Measurements from ENCODE around the gene ADGRV1.
A peak's percentile ranks its signal among the peaks of the same experiment; 100 is the strongest.
"Not testable (repeated sequence)": the region's sequence is repeated elsewhere in the genome, so short reads cannot be mapped to it uniquely, and the experiment has no call there.

The ADGRV1 gene

DNA sequence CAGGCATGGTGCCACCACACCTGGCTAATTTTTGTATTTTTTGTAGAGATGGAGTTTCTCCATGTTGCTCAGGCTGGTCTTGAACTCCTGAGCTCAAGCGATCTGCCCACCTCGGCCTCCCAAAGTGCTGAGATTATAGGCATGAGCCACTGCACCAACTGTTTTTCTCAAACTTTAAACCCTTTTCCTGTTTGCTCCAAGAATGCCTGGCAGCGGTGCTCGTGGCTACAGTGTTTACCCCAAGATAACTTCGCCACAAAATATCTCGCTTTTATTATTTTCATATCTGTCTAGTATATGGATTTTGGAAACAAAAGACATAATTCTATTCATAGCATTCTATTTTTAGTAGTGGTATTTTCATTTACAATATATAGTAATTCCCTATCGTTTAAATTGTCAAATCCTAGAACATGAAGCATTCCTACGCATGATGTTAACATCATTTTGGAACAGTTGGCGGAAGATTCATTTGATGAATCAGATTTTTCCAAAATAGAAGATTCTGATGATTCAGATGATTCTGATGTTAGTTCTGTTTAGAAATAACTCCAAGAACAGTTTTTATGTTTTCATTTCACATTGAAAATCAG is 504.6 kb downstream of the ADGRV1 start:
- not testable (repeated sequence) for DNase-seq (ENCODE audit: low read depth in 2 of 2)

DNA sequence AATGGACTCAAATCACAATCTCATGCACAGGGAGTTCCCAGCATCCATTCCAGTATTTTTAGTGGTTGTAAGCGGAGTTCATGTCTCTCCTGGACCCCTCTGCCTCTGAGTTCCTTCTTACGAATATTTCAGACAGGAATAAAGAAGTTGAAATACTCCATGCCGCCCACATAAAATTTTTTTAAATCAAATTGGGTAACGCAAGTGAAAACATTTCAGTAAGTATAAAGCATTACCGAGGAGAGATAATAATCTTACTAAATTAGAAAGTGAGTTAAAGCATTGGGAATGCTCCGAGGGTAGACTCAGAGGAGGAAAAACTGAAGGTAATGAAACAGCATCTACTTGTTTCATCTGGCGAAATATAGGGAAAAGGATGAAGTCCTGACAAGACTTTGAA is 506.9 kb downstream of the ADGRV1 start:
- DNase-seq (ENCODE audit: low read depth in 2 of 2) = no peak

DNA sequence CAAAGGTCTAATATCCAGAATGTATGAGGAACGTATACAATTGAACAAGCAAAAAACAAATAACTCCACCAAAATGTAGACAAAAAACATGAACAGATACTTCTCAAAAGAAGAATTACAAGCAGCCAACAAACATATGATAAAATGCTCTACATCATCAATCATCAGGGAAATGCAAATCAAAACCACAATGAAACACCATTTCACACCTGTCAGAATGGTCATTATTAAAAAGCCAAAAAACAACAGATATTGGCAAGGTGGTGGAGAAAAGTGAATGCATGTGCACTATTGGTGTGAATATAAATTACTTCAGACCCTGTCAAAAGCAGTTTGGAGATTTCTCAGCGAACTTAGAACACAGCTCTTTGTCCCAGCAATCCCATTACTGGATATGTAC is 510.8 kb downstream of the ADGRV1 start:
- DNase-seq (ENCODE audit: low read depth in 2 of 2) = no peak

DNA sequence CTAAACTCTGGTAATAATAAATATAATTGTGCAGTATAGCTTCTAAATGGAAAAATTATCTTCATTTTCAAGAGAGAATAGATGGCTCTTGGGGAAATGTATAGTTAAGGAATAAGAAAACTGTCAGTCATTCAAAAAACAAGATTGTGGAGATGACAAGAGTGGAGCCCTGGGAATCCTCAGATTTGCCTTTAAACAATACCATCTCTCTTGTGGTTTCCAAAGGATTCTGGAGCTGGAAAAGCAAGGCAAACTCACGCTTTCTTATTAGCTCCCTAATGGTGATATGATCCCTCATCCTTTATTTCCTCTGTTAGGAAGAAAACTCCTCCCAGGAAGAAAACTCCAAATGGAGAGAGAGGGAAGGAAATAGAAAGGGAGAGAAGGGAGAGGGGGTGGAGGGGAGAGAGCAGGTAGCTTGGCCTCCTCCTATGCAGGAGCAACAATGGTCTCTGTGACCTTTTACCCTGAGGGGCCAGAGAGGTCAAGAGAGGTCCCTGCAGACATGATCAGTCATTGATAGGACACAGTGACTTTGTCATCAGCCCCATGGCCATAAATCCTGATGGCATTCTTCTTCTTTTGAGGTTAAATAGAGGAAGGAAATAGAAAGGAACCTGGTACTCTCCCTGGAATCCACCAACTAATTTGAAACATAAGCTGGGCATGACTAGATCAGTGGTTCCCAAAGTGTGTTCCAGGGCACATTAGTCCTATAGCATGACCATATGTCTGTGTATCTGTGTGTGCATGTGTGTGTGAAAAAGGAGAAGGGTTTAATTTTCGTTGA is 512.4 kb downstream of the ADGRV1 start:
- DNase-seq (ENCODE audit: low read depth in 2 of 2) = no peak

DNA sequence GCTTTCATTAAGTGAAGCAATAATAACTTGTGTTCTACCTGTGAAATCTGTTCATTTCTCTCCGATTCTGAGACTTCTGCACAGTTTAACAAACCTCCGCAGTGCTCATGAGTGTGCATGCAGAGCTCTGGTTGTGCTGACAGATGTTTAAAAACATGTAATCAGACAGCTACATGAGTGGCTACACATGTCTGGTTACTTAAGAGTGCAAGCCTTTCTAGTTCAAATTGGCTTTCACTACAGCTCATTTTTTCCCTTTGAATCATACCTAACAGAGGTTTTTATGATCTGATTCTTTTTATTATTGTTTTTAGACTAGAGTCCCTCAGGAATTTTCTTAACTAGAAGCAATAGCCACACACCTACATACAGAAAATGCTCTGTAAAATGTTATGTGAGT is 514.3 kb downstream of the ADGRV1 start:
- DNase-seq (ENCODE audit: low read depth in 2 of 2) = no peak

DNA sequence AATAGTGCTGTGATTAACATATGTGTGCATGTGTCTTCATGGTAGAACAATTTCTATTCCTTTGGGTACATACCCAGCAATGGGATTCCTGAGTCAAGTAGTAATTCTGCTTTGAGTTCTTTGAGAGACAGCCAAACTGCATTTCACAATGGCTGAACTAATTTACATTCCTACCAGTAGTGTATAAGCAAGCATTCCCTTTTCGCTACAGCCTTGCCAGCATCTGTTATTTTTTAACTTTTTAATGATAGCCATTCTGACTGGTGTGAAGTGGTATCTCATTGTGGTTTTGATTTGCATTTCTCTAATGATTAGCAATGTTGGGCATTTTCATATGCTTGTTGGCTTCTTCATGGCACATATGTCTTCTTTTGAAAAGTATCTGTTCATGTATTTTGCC is 516.0 kb downstream of the ADGRV1 start:
- no peak for DNase-seq (ENCODE audit: low read depth in 2 of 2)

DNA sequence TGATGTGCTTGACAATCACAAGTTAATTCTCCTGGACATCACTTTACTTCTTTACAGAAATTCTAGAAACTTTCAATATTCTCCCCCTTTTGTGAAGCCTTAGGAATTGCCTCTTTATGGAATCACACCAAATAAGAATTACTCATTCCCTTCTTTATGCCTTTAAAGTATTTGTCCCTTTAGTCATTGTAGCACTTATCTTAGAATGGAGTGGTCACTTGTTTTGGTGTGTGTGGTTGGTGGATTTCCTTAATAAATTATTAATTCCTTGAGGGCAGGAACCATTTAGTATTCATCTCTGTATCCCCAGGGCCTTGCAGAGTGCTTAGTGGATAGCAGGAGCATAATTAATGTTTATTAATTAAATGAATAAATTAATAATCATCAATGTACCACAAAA is 517.5 kb downstream of the ADGRV1 start:
- no peak for DNase-seq (ENCODE audit: low read depth in 2 of 2)

DNA sequence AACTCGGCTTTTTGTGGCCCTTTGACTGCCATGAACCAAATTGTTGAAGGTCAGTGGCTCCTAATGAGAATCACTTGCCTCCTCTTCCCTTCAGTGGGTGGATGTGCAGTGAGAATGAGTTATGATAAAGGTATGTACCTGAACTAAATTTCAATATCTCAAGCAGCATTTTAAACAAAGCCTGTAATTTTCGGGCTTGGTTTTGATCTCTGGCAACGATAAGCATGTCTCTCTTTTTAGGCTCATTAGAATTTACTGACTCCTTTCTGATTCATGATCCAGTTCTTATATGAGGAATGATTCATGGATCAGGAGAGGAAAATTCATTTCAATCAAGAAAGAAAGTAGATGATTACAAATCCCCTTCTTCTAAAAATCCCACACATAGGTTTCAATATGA is 519.0 kb downstream of the ADGRV1 start:
- no peak for DNase-seq (ENCODE audit: low read depth in 2 of 2)

DNA sequence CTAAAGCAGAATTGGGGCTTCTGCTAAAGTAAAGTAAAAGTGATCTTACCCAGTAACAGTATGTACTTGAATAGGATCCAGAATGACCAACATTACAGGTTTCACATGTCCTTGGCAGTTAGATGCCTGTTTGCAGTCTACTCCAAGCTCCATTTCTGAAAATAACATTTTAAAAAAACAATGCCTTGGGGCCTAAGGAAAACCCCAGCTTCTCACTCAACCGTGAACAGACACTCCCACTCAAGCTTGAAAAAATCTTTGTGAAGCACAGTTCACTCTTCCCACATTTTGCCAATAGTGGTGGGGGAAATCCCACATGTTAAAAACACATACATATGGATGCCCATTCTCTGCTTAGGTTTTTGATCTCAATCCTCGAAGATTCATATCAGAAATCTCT is 520.4 kb downstream of the ADGRV1 start:
- no peak for DNase-seq (ENCODE audit: low read depth in 2 of 2)

DNA sequence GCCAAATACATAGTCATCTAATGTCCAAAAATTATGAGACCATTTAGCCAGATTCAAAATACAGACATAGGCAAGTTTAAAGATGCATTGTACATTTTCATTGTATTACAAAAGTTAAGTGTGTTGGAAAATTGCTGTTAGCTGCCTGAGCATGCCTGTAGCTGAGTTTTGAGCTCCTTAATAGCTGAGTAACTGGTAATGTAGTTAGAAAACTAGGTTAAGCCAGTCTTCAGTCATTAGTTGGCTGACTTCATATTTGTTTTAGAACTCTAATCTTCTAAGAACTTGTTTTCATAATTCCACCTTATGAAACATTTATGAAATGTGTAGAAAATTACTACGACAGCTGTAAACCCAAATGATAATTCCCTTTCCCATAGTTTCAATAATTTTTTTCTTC is 531.2 kb downstream of the ADGRV1 start:
- no peak for DNase-seq (ENCODE audit: low read depth in 2 of 2)

DNA sequence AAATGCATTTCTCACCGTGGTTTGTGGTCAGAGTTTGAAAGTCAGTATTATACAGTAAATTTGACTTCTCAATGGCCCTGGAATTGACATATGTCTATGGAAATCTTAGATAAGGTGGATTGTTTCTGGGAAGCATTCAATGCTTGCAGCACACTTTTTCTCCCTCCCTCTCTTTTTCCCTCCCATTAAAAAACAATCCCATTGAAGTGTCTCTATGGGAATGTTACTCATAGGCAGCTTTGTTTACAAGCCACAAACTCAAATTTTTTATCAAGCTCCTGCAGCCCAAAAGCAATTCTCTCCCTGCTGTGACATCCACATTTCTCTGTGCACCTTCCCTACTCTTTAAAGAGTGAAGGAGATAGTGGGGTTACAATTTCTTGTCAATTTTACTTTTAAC is 532.4 kb downstream of the ADGRV1 start:
- no peak for DNase-seq (ENCODE audit: low read depth in 2 of 2)

DNA sequence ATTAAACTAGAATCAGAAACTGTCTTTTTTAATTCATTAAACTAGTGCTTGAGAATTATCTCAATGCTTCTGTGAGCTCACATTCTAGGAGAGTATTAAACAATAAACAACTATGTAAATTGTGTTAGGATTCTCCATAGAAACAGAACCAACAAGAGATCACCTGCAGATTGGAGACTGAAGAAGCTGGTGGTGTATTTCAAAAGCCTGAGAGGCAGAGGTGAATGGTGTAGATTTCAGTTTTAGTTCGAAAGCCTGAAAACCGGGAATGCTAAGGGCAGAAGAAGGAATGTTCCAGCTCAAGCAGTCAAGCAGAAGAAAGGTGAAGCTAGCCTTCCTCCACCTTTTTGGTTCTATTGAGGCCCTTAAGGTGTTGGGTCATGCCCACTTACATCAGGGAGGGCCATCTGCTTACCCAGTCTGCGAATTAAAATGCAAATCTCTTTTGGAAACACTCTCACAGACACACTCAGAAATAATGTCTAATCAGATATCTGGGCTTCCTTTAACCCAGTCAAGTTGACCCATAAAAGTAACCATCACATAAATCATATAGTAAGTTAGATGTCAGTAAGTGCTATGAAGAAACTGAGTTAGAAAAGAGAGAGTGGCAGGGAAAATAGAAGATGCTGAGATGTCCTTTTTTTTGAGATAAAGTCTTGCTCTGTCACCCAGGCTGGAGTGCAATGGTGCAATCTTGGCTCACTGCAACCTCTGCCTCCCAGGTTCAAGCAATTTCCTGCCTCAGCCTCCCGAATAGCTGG is 533.1 kb downstream of the ADGRV1 start:
- no peak for DNase-seq (ENCODE audit: low read depth in 2 of 2)

DNA sequence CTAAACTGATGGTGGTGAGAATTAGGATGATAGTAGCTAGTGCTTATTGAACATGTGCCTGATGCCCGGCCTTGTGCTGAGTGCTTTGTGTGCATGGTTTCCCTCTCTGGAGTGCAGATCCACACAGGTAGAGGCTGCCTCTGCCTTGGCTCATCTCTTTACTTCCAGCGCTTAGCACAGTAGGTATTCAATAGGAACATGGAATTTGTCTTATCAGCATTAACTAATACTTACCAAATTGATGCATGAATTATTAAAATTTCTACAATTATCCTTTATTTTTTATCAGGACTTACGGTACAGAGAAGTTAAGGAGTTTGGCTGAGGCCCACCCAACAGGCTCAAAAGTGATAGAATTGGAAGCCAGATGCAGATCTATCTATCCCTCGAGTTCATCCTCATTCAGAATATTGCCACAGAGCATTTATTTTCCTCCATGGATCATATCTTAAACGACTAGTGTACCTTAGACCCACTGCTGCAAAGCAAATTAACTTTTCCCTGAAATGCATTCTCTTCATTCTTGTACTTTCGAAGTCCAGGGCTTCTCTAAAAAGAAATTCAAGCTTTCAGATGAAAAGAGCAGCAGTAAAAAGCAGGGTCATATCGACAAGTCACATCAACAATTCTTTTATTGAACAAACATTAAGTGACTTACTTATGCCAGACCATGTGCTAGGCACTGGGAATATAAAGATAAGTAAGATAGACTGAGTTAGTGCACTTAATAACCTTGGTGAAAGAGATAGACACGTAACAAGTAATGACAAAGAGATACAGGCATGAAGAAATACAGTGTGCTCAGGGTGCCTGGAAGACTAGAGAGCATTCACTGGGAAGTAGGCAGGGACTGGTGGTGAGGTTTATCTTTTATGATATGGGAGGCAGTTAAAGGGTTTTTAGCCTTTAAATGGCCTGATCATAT is 534.5 kb downstream of the ADGRV1 start:
- DNase-seq (ENCODE audit: low read depth in 2 of 2) = no peak

DNA sequence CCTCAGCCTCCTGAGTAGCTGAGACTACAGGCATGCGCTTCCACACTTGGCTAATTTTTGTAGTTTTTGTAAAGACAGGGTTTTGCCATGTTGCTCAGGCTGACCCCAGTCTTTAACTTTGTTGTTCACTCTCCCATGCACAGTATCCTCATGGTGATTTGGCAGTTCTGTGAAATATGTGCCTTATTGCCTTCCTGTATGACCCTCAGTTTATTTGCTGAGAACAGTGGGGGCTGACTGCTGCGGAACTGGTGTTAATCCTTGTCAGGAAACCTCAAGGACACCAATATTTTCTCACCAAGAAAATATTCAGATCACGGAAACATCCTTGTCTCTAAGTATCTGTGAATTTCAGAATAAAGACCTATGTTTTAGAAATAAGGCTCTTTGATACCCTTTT is 536.7 kb downstream of the ADGRV1 start:
- no peak for DNase-seq (ENCODE audit: low read depth in 2 of 2)

DNA sequence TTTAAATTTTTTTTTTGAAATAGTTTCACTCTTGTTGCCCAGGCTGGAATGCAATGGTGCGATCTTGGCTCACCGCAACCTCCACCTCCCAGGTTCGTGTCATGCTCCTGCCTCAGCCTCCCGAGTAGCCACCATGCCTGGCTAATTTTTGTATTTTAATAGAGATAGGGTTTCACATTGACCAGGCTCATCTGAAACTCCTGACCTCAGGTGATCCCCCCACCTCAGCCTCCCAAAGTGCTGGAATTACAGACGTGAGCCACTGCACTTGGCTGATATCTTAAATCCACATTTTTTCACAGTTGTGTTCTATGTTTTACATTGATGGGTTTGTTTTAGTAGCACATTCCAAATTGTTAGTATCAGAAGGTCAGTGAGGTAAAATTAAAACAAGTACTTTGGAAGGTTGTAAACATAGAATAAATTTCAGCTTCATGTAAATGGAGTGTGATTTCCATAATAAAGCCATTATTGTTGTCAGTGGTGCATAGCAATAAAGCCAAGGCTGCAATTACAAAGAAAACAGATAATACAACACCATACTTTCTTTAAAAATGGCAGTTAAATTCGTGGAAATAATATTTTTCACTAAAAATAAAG is 537.3 kb downstream of the ADGRV1 start:
- no peak for DNase-seq (ENCODE audit: low read depth in 2 of 2)

DNA sequence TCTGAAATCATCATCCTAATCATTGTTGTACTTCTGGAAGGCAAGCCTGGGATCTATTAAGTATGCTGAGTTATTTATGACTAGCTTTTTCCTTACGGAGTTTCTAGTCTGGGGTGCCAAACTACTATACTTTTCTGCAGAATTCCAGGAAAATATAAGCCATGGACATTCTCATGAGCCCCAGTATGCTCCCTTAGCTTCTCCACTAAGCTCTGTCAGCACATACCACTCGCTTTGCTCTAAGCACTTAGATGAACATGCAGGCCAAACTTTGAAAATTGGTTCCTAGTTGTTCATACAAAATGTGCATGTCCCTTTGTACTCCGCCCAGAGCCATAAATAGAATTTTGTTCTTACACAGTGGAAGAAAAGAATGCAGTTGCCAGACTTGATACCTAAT is 539.9 kb downstream of the ADGRV1 start:
- no peak for DNase-seq (ENCODE audit: low read depth in 2 of 2)

DNA sequence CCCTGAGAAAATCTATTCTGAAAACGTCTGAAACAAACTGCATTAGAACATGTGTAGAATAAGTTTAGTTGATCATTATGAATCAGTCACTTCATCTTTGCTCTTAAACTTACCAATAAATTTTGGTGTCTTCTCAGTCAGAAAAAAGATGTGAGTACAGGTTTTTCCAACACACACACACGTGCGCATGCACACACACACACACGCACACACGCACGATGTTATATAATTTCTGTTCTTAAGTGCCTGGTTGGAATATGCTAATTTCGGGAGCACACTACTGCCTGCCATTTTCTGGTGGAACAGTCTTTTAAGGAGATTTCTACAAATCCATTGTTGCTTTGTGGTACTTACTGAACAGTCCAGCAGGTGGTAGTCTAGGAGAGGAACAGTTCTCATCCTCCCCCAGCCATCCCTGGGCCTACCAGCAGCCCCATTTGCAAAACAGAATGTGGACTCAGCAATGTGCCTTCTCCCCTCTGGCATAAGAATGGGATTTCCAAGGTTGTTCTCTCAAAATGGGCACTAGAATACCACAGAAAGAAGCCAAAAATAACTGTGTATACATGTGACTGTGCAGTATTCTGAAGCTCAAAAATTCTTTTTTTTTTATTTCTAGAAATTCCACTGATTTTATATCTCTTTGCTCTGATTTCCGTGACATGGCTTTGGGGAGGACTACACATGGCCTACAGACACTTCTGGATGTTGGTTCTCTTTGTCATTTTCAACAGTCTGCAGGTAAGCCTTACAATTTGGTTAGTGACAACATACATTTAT is 543.2 kb downstream of the ADGRV1 start:
- DNase-seq (ENCODE audit: low read depth in 2 of 2) = peak; percentile 5 to 10

DNA sequence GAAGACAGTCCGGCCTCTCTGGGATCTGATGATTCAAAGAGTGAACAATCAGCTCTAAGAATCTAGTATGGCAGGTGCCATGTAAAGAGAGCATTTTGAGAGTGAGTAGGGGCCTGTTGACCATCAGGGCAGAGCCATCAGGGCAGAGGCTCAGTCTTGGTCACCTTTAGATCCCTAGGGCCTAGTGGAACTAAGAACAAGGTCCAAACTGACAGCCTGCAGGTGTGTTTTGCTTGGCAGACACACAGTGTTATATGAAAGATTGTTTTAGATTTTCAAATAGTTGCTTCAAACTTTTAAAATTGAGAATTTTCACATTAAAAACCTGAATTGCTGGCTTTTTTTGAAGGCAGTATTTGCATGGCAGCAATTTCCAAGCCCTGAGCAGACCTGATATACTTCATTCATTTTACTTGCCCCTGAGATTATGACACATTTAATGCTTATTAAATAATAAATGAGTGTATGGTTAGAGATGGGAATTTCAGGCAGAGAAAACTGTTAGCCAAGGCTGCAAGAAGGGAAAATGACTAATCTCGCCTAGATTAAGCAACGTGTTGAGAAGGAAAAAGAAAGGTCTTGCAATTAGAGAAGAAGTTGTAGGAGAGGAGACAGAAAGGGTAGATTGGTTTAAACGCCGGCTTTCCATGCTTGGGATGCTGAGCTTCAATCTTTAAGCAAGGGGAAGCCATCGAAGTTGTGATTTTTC is 544.9 kb downstream of the ADGRV1 start:
- DNase-seq (ENCODE audit: low read depth in 2 of 2) = no peak

DNA sequence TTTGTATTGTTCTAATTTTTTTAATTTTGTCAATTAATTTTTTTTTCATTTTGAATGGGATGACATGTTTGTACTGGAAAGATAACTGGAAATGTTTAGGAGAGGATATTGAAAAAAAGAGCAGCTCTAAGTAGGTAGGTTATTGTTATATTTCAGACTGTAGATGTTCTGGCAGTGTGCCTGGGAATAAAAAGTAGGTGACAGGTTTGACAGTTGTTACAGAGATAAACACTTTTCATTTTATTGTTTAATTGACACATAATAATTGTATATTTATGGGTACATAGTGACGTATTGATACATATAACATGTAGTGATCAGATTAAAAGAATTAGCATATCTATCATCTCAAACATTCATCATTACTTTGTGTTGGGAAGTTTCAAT is 545.5 kb downstream of the ADGRV1 start:
- DNase-seq (ENCODE audit: low read depth in 2 of 2) = no peak

Measured in activated CD8-positive, alpha-beta memory T cell treated with anti-CD3 and anti-CD28 coated beads for 4 hours (primary cell).